IMR-90 (cell line): ENCODE data around the gene PRDM13. TPM values are rescaled to one million over a fixed set of nuclear protein-coding genes. Genes with fewer than 3 reads are reported as not detected.
"Not testable (repeated sequence)": the region's sequence is repeated elsewhere in the genome, so short reads cannot be mapped to it uniquely, and the experiment has no call there.

ENCODE experiments used
- ATAC-seq: fragments of 200-7000 bp; cut with Tn5 transposase; 2 replicates; pipeline ENCODE4 v1.9.1; 2020; ENCODE audit warnings: low read depth, mild to moderate bottlenecking, moderate library complexity
- BruUV-seq: library from RNA; stranded (reverse); fragments of 400-500 nt; replicated peaks from 2 replicates; lab custom pipeline; 2021; lab: Mats Ljungman, UMichigan
- CTCF ChIA-PET: fragments of 300-600 bp; formaldehyde crosslinking; extraction: SDS; loops from one replicate; lab custom pipeline; 2021; ENCODE audit warnings: antibody characterized with exemption; lab: Yijun Ruan, JAX
- POLR2A ChIA-PET: fragments of 300-600 bp; sonication (Branson Sonifier 250); formaldehyde crosslinking; loops from one replicate; lab custom pipeline; 2022; ENCODE audit warnings: antibody characterized with exemption; ENCODE audit not compliant: unreplicated experiment; lab: Charles Lee
- DNase-seq: peaks from one replicate; pipeline ENCODE4 v3.0.0; 2013
- H2AFZ ChIP-seq: replicated peaks from 2 replicates; pipeline ENCODE3; 2013; ENCODE audit warnings: low read length, mild to moderate bottlenecking; ENCODE audit not compliant: poor library complexity
- H2AK5ac ChIP-seq: 2 replicates; pipeline ENCODE4 v1.6.1; 2013; ENCODE audit warnings: low read depth, low read length, inconsistent platforms
- H2AK9ac ChIP-seq: replicated peaks from 2 replicates; pipeline ENCODE3; 2013; ENCODE audit warnings: mild to moderate bottlenecking, low read depth, low read length, moderate library complexity; ENCODE audit not compliant: poor library complexity
- H2BK120ac ChIP-seq: 2 replicates; pipeline ENCODE4 v1.6.1; 2013; ENCODE audit warnings: low read depth, low read length, inconsistent platforms
- H2BK15ac ChIP-seq: 3 replicates; pipeline ENCODE4 v1.6.1; 2013; ENCODE audit warnings: low read depth, low read length, inconsistent platforms
- H2BK20ac ChIP-seq: 2 replicates; pipeline ENCODE4 v1.6.1; 2013; ENCODE audit warnings: low read depth, mild to moderate bottlenecking, inconsistent platforms, low read length, moderate library complexity
- H2BK5ac ChIP-seq: 2 replicates; pipeline ENCODE4 v1.6.1; 2013; ENCODE audit warnings: mild to moderate bottlenecking, low read depth, low read length, inconsistent platforms; ENCODE audit not compliant: poor library complexity, severe bottlenecking
- H3K14ac ChIP-seq: replicated peaks from 2 replicates; pipeline ENCODE4 v1.6.1; 2013; ENCODE audit warnings: low read depth, low read length, inconsistent platforms
- H3K18ac ChIP-seq: 2 replicates; pipeline ENCODE4 v1.6.1; 2013; ENCODE audit warnings: low read depth, low read length, control low read depth
- H3K23ac ChIP-seq: 2 replicates; pipeline ENCODE4 v1.6.1; 2013; ENCODE audit warnings: low read depth, low read length, inconsistent platforms
- H3K27ac ChIP-seq: 2 replicates; pipeline ENCODE4 v1.5.1; 2013; ENCODE audit warnings: mild to moderate bottlenecking, control low read depth, low read length; ENCODE audit not compliant: insufficient read depth
- H3K27me3 ChIP-seq: 2 replicates; pipeline ENCODE4 v1.6.1; 2013; ENCODE audit warnings: low read length; ENCODE audit not compliant: control insufficient read depth, insufficient read depth
- H3K36me3 ChIP-seq: 2 replicates; pipeline ENCODE4 v1.6.1; 2013; ENCODE audit warnings: low read length, mixed read lengths; ENCODE audit not compliant: control insufficient read depth, insufficient read depth
- H3K4ac ChIP-seq: 2 replicates; pipeline ENCODE4 v1.6.1; 2013; ENCODE audit warnings: low read depth, low read length, inconsistent platforms
- H3K4me1 ChIP-seq: 2 replicates; pipeline ENCODE4 v1.6.1; 2013; ENCODE audit warnings: low read length, mixed read lengths; ENCODE audit not compliant: control insufficient read depth, insufficient read depth
- H3K4me2 ChIP-seq: 2 replicates; pipeline ENCODE4 v1.6.1; 2013; ENCODE audit warnings: low read depth, mild to moderate bottlenecking, control low read depth, low read length, moderate library complexity
- H3K4me3 ChIP-seq: 2 replicates; pipeline ENCODE4 v1.5.1; 2013; ENCODE audit warnings: low read depth, mild to moderate bottlenecking, control low read depth, low read length, moderate library complexity; ENCODE audit not compliant: insufficient read depth
- H3K56ac ChIP-seq: 2 replicates; pipeline ENCODE4 v1.6.1; 2013; ENCODE audit warnings: low read length, inconsistent platforms; ENCODE audit not compliant: insufficient read depth; ENCODE audit errors: extremely low read depth
- H3K79me1 ChIP-seq, 2 experiments: 2 replicates each; pipeline ENCODE4 v1.6.1; 2013; ENCODE audit warnings: low read length in 2 of 2, inconsistent platforms in 1 of 2, low read depth in 1 of 2
- H3K9ac ChIP-seq: 2 replicates; pipeline ENCODE4 v1.6.1; 2013; ENCODE audit warnings: low read depth, low read length, control low read depth
- H3K9me1 ChIP-seq: 2 replicates; pipeline ENCODE4 v1.6.1; 2013; ENCODE audit warnings: low read length, inconsistent platforms; ENCODE audit not compliant: insufficient read depth
- H3K9me3 ChIP-seq: 2 replicates; pipeline ENCODE4 v1.6.1; 2013; ENCODE audit warnings: low read length; ENCODE audit not compliant: control insufficient read depth, insufficient read depth
- H4K20me1 ChIP-seq: 2 replicates; pipeline ENCODE4 v1.6.1; 2013; ENCODE audit warnings: low read length, inconsistent platforms; ENCODE audit not compliant: insufficient read depth
- H4K5ac ChIP-seq: 2 replicates; pipeline ENCODE4 v1.6.1; 2013; ENCODE audit warnings: mild to moderate bottlenecking, low read depth, low read length, control low read depth
- H4K8ac ChIP-seq, 2 experiments: 2 replicates each; pipeline ENCODE4 v1.6.1; 2013; ENCODE audit warnings: low read depth in 2 of 2, low read length in 2 of 2, control low read depth in 1 of 2, inconsistent platforms in 1 of 2
- H4K91ac ChIP-seq: 2 replicates; pipeline ENCODE4 v1.6.1; 2013; ENCODE audit warnings: low read depth, low read length, inconsistent platforms; ENCODE audit not compliant: insufficient read depth
- CEBPB ChIP-seq: IDR thresholded peaks from 2 replicates; pipeline ENCODE4 v1.6.1; 2012; ENCODE audit warnings: low read depth, low read length, improper control_type of control experiment
- WGBS, 2 experiments: methylation state at CpG; one replicate each; pipeline versions ENCODE4 v1.1.5 to v1.1.7; 2013; ENCODE audit warnings: missing lambda C conversion rate in 2 of 2; ENCODE audit not compliant: insufficient read length in 1 of 2; ENCODE audit errors: extremely low coverage in 2 of 2; 5-methylcytosine and 5-hydroxymethylcytosine counted together
- dilution Hi-C: fragments of 300-500 bp; cut with HindIII; formaldehyde crosslinking; loops from one replicate; pipeline ENCODE4 v1.14.3; 2018; ENCODE audit warnings: low sequenced_read_pairs; ENCODE audit not compliant: unreplicated experiment
- in situ Hi-C: fragments of 300-500 bp; cut with MboI; formaldehyde crosslinking; loops from 3 replicates; pipeline ENCODE4 v1.14.3; 2019; ENCODE audit warnings: low sequenced_read_pairs, inconsistent platforms, mixed read lengths
- intact Hi-C: fragments of 100-400 bp; cut with micrococcal nuclease; formaldehyde crosslinking; loops from 2 replicates; pipeline ENCODE4 v1.10.0; 2022
- polyA plus RNA-seq, 3 experiments: library from polyadenylated mRNA; depleted of rRNA; stranded (reverse); fragments of >200 nt; gene quantifications; 2 replicates each; pipeline ENCODE4 v1.2.3, GENCODE V29; 2012; ENCODE audit warnings: low replicate concordance in 1 of 3
- total RNA-seq: library from RNA; depleted of rRNA; stranded (reverse); fragments of >200 nt; gene quantifications from 2 replicates; pipeline ENCODE4 v1.2.3, GENCODE V29; 2012

Gene PRDM13
- total and polyA plus RNA-seq, 2 of the 4 experiments (the other 2 are of a cell fraction): not detected

DNA sequence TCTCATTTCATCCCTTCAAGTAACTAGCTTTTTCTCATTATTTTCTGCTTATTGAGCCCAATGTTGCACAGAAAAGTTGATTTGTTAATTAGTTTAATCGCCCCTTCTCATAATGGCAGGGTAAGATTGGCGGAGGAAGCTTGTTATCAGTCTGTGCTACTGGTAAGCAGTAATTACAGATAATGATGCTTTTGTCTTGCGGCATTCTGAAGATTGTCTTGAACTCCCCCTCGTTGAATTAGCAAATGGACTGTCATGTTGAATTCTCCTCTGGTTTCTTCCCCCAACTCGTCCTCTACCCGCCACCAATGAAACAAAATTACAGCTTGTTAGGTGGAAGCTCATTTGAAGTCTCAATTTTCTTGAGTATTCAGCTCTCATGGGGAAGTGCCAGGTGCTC is 39.4 kb downstream of the PRDM13 start:
- H2BK20ac ChIP-seq: no peak overlapping the region
- H3K9me3 ChIP-seq: no peaks in the 10 kb centered on the region
- TF ChIP-seq CEBPB: no peak
- no peak overlapping the region for H2AFZ ChIP-seq
- H3K23ac ChIP-seq: no peak overlapping the region
- in situ Hi-C loops (no loop called here), dilution Hi-C loops (no loop called here), intact Hi-C loops (no loop called here)
- H3K9ac ChIP-seq: no peak overlapping the region
- ATAC-seq: no peak
- DNase-seq: no peak
- no peak overlapping the region for H4K5ac ChIP-seq
- ChIA-PET POLR2A (no interaction called here), CTCF (no interaction called here)
- H2BK120ac ChIP-seq: no peak overlapping the region
- no peak overlapping the region for H3K18ac ChIP-seq
- H3K4me1 ChIP-seq: no peaks in the 10 kb centered on the region
- H3K14ac ChIP-seq: no peak overlapping the region
- no peak overlapping the region for H3K27ac ChIP-seq
- H4K8ac ChIP-seq: no peak overlapping the region
- H4K20me1 ChIP-seq: no peaks in the 10 kb centered on the region
- no peaks in the 10 kb centered on the region for H3K79me1 ChIP-seq
- no peaks in the 10 kb centered on the region for H3K36me3 ChIP-seq
- 83% methylated on average over 1 of the region's 6 CpGs; no CpG with 5 or more reads in 1 of the 2 experiments for WGBS, 2 experiments
- BruUV-seq: no TSS peak
- H2BK5ac ChIP-seq: no peak overlapping the region
- no peaks in the 10 kb centered on the region for H3K27me3 ChIP-seq
- no peak overlapping the region for H4K91ac ChIP-seq
- no peak overlapping the region for H2BK15ac ChIP-seq
- H3K4me2 ChIP-seq: no peak overlapping the region
- no peak overlapping the region for H3K56ac ChIP-seq
- no peaks in the 10 kb centered on the region for H3K9me1 ChIP-seq
- no peak overlapping the region for H2AK9ac ChIP-seq
- no peak overlapping the region for H2AK5ac ChIP-seq
- H3K4me3 ChIP-seq: no peak overlapping the region
- no peak overlapping the region for H3K4ac ChIP-seq

DNA sequence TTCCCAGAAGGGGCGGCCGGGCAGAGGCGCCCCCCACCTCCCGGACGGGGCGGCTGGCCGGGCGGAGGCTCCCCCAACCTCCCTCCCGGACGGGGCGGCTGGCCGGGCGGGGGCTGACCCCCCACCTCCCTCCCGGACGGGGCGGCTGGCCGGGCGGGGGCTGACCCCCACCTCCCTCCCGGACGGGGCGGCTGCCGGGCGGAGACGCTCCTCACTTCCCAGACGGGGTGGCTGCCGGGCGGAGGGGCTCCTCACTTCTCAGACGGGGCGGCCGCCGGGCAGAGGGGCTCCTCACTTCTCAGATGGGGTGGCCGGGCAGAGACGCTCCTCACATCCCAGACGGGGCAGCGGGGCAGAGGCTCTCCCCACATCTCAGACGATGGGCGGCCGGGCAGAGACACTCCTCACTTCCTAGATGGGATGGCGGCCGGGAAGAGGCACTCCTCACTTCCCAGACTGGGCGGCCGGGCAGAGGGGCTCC is 43.5 kb downstream of the PRDM13 start:
- H3K4me1 ChIP-seq, H3K27me3 ChIP-seq, H2AK5ac ChIP-seq, H4K20me1 ChIP-seq, POLR2A ChIA-PET, BruUV-seq, H3K4ac ChIP-seq, H3K14ac ChIP-seq, H3K9ac ChIP-seq, H3K4me2 ChIP-seq, H4K5ac ChIP-seq, CTCF ChIA-PET, H2AFZ ChIP-seq, dilution Hi-C loops, H3K23ac ChIP-seq, H4K8ac ChIP-seq, H3K4me3 ChIP-seq, H2BK120ac ChIP-seq, H3K79me1 ChIP-seq, H3K56ac ChIP-seq, H3K27ac ChIP-seq, ATAC-seq, DNase-seq, H3K36me3 ChIP-seq, H3K9me1 ChIP-seq, H2AK9ac ChIP-seq, in situ Hi-C loops, H2BK20ac ChIP-seq, H3K18ac ChIP-seq, H4K91ac ChIP-seq, H2BK5ac ChIP-seq, intact Hi-C loops, H3K9me3 ChIP-seq, H2BK15ac ChIP-seq: not testable (repeated sequence)
- WGBS, 2 experiments: no CpG with 5 or more reads among the region's 42 CpGs
